Pulmonary artery endothelial cell (primary cell): ENCODE measurements around the gene CRYBG1. TPM values are rescaled to one million over a fixed set of nuclear protein-coding genes. Genes with fewer than 3 reads are reported as not detected.

Source experiments
- DNase-seq: peaks from one replicate; pipeline ENCODE4 v3.0.0-alpha.2; 2011; ENCODE audit warnings: low read depth, low spot score
- total RNA-seq: library from RNA; depleted of rRNA; stranded (reverse); fragments of >200 nt; gene quantifications from 2 replicates; pipeline ENCODE4 v1.2.3, GENCODE V29; 2014

The CRYBG1 gene
- 19.8 and 26.8 TPM in 2 replicates for total RNA-seq

DNA sequence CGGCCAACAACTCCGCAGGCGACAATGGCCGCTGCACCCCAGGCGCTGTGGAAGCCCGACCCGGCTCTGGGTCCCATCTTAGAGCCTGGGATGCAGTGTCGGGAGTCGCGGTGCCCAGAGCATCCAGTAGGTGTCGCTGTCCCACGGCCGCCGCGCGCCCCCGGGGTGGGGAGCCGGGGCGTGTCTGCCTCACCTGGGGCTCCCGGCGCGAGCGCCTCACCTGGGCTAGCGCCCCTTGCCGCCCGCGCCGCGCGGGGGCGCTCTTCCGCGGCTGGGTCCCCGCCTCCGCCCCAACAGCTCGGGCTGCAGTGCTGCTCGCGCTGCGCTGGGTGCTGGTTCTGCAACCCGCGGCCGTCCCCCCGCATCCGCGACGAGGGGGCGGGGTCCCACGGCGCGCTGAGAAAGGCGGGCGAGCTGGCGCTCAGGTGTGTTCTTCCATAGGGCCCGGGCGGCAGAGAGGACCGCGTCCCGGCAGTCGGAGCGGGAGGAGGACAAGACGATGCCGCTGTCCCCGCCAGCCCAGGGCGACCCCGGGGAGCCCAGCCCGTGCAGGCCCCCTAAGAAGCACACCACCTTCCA is at the start of gene CRYBG1:
CRYBG1 (plus strand) TSS at position 308 of the 579 bp plus-strand sequence; CDS start at position 500, 192 bp downstream.
- no peak for DNase-seq

DNA sequence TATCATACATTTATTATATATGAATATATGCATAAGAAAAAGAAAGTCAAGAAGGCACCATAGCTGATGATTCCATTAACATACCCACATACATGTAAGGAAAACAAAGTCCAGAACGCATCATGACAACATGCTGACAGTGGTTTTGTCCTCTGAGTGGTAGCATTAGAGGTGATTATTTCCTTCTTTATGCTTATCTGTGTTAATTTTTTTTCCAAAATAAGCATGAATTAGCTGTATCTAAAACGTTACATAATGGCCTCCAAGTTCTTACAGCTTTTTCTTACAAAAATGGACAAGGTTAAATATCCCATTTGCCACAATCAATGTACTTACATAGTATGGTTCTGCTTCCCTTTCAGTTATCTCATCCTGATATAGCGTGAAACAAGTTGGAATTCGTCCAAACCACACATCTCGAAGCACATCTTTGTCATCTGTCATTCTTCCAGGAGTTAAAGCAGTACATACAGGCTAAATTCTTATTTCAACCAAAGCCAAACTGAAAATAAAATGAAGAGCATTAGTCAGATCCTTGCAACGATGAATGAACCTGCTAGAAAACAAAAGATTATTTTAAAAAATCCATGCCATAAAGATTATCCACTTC is 44.6 kb upstream of the CRYBG1 start:
- DNase-seq, result no peak

GRCh38 chr6:106316375-106316766 is 44.1 kb upstream of the CRYBG1 start:
- no peak for DNase-seq

DNA sequence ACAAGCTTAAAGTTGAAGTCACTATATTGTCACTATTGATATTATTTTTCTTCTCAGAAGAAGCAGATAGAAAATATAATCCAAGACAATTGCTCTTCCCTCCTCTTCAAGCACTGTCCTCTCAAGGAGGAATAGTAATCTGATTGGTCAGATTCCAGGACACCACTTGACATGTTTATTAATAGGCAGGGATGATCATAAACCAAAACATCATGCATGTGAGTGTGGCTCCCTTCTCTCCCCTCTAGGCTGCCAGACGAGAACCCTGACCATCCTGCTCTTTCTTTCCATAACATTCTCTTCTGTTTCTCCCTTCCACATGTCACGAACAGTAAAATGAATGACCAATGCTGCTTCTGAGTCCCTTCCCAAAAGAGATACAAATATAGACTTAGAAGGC is 42.5 kb upstream of the CRYBG1 start:
- DNase-seq, result no peak

- no peak for DNase-seq
These were observed 41.7 kb upstream of the CRYBG1 start for GRCh38 chr6:106318851-106319250.

- no peak for DNase-seq
These were observed 38.6 kb upstream of the CRYBG1 start for GRCh38 chr6:106321940-106322339.

DNA sequence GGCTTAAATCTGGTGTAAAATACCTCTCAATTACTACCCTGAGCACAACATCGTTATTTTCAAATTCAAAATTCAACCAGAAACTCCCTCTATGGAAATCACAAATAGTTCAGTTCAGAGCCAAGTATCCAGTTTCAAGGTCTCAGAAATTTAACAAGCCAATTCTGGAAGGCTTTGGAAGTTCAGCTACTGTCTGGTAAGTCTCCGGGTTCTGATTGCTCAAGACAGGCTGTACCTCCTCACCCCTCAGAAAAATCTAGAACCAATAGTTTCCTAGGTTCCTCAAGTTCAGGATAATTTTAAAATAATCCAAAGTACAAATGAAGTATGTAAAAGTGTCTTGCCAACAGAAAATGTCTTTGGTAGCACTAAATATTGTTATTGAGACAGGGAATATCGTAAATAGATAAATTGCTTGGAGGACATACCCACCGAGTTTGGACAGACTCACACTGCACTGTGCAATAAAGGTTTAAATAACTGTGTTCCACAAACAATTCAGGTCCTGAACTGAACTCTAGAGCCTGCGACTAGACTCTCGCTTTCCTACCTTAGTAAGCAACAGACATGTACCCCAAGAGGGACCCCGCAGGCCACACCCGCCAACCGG is 35.7 kb upstream of the CRYBG1 start:
- DNase-seq, result no peak

DNA sequence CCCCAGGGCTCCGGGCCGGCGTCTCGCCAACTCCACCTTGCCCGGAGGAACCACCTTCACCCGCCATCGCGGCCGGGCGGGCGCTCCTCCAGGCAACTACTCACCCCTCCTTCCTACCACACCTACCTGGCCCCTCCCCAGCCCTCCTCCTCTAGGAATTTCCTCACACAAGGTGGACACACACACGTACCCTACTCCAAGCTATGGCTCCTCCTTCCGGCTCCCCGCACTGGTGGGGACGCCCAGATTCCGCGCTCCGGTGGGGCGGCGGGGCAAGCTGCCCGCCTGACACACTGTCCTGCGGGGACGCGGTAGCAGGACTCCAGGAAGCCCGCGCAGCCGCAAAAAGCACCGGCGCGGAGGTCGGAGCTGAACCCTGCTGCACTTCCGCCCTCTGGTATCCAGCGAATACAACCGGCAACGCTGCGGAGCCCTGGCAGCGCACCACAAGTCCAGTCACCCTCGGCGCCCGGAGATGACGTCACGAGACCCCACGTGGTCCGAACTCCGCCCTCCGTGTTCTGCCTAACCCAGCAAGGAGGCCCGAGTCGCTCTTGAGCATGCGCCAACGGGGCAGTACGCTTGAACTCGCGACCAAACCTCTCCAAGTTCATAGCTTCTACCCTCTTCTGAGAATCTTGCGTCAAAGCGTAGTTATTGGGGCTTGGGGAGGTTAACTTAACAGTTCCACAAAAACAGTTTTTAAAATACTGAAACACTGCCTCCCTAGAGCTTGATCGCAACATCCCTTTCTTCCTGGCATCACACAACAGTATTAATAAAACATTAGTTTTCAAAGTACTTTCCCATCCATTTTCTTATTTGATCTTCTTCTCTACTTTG is 35.0 kb upstream of the CRYBG1 start, which contains the start of gene ATG5:
ATG5 (minus strand) TSS at position 425 of the 843 bp plus-strand sequence. CDS start 9,552 bp downstream, outside the sequence.
- peak; percentile 97 for DNase-seq

GRCh38 chr6:106334646-106335448 is 25.7 kb upstream of the CRYBG1 start:
- DNase-seq, result no peak

GRCh38 chr6:106339334-106340029 is 21.0 kb upstream of the CRYBG1 start:
- DNase-seq, result no peak

DNA sequence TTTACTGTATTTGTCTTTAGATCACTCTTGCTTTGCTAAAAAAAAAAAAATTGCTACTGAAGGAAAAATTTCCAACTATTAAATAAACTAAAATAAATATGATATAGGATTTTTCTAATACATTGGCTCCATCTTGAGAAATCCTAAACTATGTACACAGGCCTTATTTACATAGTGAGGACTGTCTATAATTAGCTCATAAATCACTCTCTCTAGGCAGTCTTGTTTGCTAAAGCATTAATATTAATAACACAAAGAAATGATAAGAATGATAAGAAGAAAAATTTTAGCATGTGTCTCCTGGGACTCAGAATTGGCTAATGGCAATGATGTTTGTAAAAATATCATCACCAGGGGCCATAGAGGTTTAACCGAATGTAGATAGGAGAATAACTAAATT is 13.3 kb upstream of the CRYBG1 start:
- DNase-seq, result no peak

DNA sequence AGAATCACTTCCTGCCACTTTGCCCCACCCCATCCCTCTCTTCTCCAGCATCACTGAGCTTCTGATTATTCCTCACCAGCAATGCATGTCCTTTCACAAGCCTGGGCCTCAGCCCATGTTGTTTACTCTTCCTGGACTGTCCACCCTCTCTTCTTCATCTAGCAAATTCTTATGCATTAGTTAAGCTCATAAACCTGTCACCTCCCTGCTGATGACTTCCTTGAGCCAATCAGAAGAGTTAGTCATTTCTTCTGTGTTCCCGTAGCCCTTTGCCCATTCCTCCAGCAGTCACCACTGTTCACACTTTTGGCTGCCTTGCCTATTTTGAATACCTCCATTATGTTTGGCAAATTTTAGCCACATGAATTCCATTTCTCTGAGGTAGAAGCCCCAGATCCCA is 4.1 kb upstream of the CRYBG1 start:
- no peak for DNase-seq

- no peak for DNase-seq
These were observed 533 bp upstream of the CRYBG1 start for GRCh38 chr6:106359959-106360409.

DNA sequence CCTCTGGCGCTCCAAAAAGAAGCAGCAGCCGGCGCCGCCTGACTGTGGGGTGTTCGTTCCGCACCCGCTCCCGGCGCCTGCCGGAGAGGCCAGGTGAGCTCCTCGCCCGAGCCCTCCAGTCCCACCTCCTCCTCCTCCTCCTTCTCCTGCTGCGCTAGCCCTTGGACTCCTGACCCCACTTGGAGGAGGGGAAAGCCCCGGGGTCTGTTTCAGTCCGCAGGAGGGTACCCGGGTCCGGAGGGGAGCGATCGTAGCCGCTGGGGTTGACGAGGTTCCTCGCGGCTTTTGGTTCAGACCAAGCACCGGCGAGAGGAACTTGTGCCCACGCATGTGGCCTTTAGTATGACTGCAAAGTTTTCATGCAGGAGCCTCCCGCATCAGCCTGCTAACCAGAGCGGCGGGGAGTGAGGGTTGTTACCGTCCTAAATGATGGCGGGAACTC is 493 bp downstream of the CRYBG1 start:
- DNase-seq, result no peak

DNA sequence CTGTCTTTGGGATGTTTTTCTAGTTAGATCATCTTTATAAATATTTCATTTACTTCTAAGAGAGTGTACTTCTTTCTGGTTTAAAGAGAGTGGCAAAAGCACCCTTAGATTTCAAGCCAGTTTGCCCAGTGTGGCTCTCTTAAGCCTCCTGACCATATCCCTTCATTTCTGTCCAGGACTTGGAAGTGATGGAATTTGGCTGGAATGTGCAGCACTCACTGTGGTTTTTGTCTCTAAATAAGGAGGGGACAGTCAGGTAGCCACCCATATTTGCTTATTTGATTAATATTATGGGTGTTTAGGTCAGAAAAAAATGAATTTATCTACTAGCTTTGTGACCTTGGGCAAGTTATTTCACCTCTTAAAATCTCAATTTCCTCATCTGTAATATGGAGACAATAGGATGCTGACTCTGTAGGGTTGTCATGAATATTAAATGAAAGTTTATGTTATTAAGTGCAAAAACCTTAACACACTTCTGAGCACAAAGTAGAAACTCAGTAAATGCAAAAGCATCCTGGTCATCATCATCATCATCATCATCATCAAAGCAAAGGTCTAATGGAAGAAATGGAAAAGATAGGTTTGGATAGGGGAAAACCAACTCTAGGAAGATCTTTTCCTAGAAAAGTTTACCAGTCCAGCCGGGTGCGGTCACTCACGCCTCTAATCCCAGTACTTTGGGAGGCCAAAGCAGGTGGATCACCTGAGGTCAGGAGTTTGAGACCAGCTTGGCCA is 3.1 kb downstream of the CRYBG1 start:
- no peak for DNase-seq

DNA sequence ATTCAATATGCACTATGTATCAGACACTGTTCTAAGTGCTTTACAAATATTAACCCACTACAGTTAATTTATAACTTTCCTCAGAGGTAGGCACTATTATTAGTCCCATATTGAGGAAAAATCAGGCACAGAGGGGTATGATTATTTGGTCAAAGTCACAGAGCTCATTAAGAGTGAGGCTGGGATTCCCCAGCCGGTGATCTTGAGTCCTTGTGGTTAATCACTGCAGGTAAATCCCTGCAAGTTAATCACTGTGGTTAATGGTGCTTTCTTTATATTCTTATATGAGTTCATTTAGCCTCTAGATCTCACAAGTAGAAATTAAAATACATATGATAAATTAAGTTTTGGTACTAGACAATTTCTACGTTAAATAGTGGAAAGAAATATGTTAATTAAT is 9.2 kb downstream of the CRYBG1 start:
- no peak for DNase-seq

- no peak for DNase-seq
These were observed 10.1 kb downstream of the CRYBG1 start for GRCh38 chr6:106370639-106371038.

GRCh38 chr6:106372838-106373501 is 12.5 kb downstream of the CRYBG1 start:
- no peak for DNase-seq
